ENCODE results near the gene ZNF493.

DNA sequence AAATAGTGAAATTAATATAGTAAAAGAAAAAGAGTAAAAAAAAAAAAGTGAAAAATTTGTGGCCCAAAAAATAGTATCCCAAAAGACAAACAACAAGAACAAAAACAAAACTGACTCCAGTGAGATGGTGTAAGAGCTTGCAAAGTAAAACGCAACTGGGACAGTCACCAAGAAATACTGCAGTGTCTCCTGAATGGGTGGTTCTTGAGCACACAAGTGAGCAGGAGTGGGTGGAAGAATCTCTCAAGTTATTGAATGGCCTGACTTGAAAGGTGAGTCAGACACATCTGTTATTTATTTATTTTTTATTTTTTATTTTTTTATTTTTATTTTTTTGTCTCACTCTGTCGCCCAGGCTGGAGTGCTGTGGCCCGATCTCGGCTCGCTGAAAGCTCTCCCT lies 1.9 kb downstream of the ZNF493 start:
- TF ChIP-seq, protein P1, sequence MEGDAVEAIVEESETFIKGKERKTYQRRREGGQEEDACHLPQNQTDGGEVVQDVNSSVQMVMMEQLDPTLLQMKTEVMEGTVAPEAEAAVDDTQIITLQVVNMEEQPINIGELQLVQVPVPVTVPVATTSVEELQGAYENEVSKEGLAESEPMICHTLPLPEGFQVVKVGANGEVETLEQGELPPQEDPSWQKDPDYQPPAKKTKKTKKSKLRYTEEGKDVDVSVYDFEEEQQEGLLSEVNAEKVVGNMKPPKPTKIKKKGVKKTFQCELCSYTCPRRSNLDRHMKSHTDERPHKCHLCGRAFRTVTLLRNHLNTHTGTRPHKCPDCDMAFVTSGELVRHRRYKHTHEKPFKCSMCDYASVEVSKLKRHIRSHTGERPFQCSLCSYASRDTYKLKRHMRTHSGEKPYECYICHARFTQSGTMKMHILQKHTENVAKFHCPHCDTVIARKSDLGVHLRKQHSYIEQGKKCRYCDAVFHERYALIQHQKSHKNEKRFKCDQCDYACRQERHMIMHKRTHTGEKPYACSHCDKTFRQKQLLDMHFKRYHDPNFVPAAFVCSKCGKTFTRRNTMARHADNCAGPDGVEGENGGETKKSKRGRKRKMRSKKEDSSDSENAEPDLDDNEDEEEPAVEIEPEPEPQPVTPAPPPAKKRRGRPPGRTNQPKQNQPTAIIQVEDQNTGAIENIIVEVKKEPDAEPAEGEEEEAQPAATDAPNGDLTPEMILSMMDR (IDR thresholded peaks at IDR 0.05) = no peak
- no peak for TF ChIP-seq POLR2A (IDR thresholded peaks at IDR 0.05)
- no peak for TF ChIP-seq POLR2AphosphoS5 (IDR thresholded peaks at IDR 0.05)
- TF ChIP-seq EP300 (IDR thresholded peaks at IDR 0.05) = no peak

Measured in sigmoid colon (tissue), 4 donors.